Erythroblast (primary cell): ENCODE results near the gene INTS11.

Source experiments
- GATA1 ChIP-seq: IDR thresholded peaks from 2 replicates; pipeline ENCODE4 v1.6.1; 2011; ENCODE audit warnings: low read depth, mild to moderate bottlenecking, control low read depth, low read length, moderate library complexity
- POLR2A ChIP-seq: IDR thresholded peaks from 2 replicates; pipeline ENCODE4 v1.6.1; 2011; ENCODE audit warnings: mild to moderate bottlenecking, low read length

DNA sequence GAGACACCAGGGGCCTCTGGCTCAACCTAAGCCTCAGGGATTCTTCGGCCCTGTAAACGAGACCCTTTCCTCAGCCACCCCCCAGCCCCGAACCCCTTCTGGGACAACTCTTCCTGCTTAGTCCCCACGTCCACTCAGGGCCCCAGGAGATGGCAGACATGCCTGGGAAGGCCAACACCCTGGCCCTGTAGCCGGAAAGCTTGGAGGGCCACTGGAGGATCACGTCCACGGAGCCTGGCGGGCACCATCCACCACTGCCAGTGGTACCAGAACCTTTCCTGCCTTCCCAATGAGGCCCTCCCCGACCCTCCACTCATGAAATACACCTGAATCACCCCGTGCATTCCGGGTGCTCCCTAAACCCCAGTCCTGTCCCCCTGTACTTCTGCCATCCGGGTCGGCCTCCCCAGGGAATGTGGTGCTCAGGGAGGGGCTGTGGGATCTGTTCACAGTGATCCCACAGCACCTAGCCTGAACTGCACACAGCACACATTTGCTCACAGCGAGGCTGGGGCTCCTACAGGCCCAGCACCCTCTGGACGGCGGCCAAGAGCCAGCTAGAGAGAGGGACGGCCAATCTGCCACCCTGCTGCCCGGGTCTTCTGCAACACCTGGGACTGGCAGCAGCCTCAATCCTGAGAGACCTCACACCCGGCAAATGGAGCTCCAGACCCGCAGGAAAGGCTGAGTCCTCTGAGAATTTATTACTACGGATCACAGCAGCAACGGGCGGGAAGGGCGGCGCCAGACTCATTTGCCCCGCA is 48.8 kb upstream of the INTS11 start:
- no peak for TF ChIP-seq POLR2A
- no peak for TF ChIP-seq GATA1
